HEK293T (cell line): ENCODE results near the gene RTP5.

Experiments
- BHLHE40 ChIP-seq: fragments of 450-650 bp; IDR thresholded peaks from 2 replicates; pipeline ENCODE4 v1.6.1; 2016; ENCODE audit warnings: mild to moderate bottlenecking, moderate library complexity, borderline replicate concordance
- ELF4 ChIP-seq: fragments of 450-650 bp; IDR thresholded peaks from 2 replicates; pipeline ENCODE4 v1.6.1; 2017; ENCODE audit warnings: antibody characterized with exemption
- FOXA1 ChIP-seq: fragments of 450-650 bp; IDR thresholded peaks from 2 replicates; pipeline ENCODE4 v1.6.1; 2016; ENCODE audit warnings: mild to moderate bottlenecking
- FOXK2 ChIP-seq: fragments of 450-650 bp; IDR thresholded peaks from 2 replicates; pipeline ENCODE4 v1.6.1; 2016; ENCODE audit warnings: mild to moderate bottlenecking
- FOXM1 ChIP-seq: fragments of 450-650 bp; IDR thresholded peaks from 2 replicates; pipeline ENCODE4 v1.6.1; 2017; ENCODE audit warnings: mild to moderate bottlenecking, borderline replicate concordance
- L3MBTL2 ChIP-seq: fragments of 450-650 bp; conservative IDR thresholded peaks from 2 replicates; pipeline ENCODE4 v1.6.1; 2016; ENCODE audit warnings: mild to moderate bottlenecking
- TARDBP ChIP-seq: fragments of 450-650 bp; IDR thresholded peaks from 2 replicates; pipeline ENCODE4 v1.6.1; 2016

DNA sequence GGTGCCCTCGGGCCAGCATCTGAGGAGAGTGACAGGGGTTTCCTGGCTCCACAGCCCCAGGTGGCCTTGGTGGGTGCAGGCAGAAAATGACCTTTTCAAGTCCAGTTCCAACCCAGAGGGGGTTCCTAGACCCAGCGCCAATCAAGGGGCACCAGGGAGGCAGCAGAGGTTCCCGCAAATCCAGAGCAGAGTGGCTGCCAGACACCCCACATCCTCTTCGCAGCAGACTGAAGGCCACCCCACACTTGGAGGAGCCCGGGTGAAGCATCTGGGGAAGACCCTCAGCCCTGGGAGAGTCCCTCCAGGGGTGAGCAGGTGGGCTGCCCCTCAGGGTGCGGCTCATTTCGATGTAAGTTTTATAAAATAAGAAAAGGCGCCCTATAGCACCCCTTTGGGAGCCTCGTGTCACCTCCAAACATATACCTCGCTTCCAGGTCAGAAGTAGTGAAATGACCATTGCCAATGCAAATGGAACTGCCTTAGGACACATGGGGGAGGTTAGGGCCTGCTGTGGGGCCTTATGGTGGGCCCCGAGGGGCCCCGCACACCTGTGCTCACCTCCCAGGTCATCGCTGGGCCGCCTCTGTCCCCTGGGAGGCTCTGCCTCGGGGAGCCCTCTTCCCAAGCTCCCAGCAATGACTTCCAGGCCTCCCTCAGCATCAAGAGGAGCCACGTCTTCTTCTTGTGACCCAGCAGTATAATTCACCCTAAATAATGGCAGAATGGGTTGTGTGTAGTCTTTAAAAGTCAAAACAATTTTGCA, 11.0 kb downstream of the RTP5 start:
- TF ChIP-seq TARDBP (no peak), ELF4 (no peak), BHLHE40 (no peak), L3MBTL2 (no peak), FOXM1 (no peak), FOXK2 (no peak), FOXA1 (no peak)
